Activated CD4-positive, CD25-positive, alpha-beta regulatory T cell treated with anti-CD3 and anti-CD28 coated beads, Interleukin-2, amount 50 U/mL, for 16 hours (primary cell): ENCODE measurements around the gene ZNF646.

ENCODE experiments used
- DNase-seq: peaks from one replicate; pipeline ENCODE4 v3.0.0-alpha.2; 2020; ENCODE audit warnings: low read depth, low spot score

ZNF646 gene

DNA sequence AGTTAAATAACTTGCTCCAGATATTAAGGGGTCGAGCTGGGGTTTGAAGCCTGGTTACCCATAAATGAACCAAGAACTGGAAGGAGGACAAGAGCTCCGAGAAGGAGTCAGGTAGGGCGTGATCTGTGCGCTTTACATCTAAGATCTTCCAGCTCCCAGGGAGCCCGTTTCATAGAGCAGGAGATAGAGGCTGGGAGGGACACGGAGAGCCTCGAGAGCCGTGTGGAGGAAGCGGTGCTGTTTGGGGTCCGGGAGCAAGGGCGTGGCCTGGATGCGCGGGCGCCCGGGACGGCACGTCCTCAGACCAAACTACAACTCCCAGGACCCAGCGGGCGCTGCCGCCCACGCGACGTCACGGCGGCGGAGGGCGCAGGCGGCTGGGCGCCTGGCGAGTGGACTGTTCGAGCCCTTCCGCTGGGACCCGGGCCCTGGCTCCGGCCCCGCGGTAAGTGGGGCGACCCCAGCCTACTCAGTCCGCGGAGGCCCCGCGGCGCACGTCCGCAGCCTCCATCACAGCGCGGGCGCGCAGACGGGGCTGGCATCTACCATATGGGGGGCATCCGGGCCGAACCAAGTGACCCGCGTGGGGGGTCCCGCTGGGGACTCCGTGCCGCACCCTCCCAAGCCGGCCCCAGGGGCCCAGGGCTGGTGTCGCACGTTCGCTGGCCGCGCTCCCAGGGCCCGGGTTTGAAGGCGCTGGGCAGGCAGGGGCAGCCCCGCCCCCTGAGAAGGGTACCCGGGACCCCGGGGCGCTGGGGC, 34.0 kb downstream of the ZNF646 start, which contains the start of gene BCKDK:
Gene BCKDK, plus strand, starts transcription at position 352 of the 759 bp plus-strand sequence. CDS start 838 bp downstream, outside the sequence.
- DNase-seq = peak; percentile 40

- DNase-seq = no peak
Observed at GRCh38 chr16:31108794-31109558, 34.8 kb downstream of the ZNF646 start.

DNA sequence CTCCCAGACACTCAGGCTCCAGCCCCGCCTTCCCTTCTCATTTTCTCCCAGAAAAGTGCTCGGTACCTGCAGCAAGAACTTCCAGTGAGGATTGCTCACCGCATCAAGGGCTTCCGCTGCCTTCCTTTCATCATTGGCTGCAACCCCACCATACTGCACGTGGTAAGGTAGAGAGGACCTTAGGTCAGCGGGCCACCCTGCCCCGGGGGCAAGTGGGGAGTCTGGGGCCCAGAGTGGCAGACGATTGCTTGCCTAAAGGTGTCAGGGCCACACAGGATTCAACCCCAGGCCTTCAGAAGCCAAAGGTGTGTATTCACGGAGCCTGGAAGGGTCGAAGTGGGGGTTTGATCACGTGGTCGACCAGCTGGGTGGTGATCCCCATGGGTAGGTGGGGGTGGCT, 35.4 kb downstream of the ZNF646 start:
- DNase-seq = no peak

- no peak for DNase-seq
Observed at GRCh38 chr16:31110106-31111034, 36.1 kb downstream of the ZNF646 start.

DNA sequence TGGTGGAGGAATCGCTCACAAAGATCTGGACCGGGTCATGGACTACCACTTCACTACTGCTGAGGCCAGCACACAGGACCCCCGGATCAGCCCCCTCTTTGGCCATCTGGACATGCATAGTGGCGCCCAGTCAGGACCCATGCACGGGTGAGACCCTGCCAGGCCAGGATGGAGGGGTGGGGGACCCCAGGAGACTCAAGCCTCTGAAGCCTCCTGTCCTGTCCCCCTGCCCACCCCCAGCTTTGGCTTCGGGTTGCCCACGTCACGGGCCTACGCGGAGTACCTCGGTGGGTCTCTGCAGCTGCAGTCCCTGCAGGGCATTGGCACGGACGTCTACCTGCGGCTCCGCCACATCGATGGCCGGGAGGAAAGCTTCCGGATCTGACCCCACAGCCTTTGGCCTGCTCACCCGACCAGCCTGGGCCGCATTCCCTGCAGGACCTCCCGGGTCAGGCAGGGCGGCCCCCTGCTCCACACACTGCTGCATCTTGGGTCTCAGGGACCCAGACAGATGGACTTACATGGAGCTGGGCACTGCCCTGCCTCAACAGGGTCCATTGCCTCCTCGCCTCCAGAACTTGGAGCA, 37.8 kb downstream of the ZNF646 start:
- DNase-seq = no peak

DNA sequence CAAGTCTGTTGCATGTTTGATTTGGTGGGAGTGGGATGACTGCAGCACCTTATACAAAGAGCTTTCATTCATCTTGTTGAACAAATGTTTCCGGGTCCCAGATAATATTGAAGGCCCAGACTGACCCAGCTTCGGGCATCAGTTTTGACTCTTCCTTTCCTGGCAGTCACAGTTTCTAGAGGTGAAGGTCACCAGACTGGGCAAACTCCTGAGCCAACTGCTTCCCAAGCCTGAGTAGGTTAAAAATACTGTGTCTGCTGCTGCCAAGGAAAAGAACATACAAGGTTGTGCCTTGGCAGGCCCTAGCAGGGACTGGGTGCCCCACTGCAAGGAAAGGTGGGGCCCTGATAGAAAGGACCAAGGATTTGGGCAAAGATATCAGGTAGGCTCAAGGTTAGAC, 38.5 kb downstream of the ZNF646 start:
- no peak for DNase-seq

GRCh38 chr16:31113121-31114120, 39.2 kb downstream of the ZNF646 start:
- no peak for DNase-seq

- no peak for DNase-seq
Observed at GRCh38 chr16:31114468-31114867, 40.2 kb downstream of the ZNF646 start.

GRCh38 chr16:31117384-31118222, 43.4 kb downstream of the ZNF646 start, which contains the start of gene KAT8:
KAT8 (plus strand) TSS chr16:31117664; CDS start chr16:31117682, 18 bp downstream.
- peak; percentile 95 for DNase-seq

- DNase-seq = no peak
Observed at GRCh38 chr16:31118223-31119155, 44.3 kb downstream of the ZNF646 start.

GRCh38 chr16:31120129-31120528, 45.9 kb downstream of the ZNF646 start:
- DNase-seq = no peak

- no peak for DNase-seq
Observed at GRCh38 chr16:31125844-31126243, 51.6 kb downstream of the ZNF646 start.

DNA sequence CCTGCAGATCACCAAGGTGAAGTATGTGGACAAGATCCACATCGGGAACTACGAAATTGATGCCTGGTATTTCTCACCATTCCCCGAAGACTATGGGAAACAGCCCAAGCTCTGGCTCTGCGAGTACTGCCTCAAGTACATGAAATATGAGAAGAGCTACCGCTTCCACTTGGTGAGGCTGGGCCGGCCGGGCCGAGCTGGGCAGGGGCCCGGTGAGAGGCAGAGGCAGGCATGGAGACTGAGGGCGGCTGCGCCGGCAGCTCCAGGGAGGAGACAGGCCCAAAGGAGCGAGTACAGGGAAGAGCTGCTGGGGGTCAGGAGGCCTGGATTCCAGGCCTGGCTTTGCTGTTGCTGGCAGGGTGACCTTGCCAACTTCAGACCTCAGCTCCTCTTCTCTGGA, 53.0 kb downstream of the ZNF646 start:
- DNase-seq = no peak

- DNase-seq = no peak
Observed at GRCh38 chr16:31128711-31129567, 54.7 kb downstream of the ZNF646 start.

- DNase-seq = no peak
Observed at GRCh38 chr16:31129568-31130335, 55.5 kb downstream of the ZNF646 start.

GRCh38 chr16:31130336-31130891, 56.2 kb downstream of the ZNF646 start:
- DNase-seq = no peak
